Colon (tissue), 2 donors: ENCODE results near the gene ANO2.

Experiments used
- FAIRE-seq: peaks from 2 replicates; lab custom pipeline; 2012; peaks lifted over from hg19 to GRCh38; lab: Jason Lieb, UNC
- donor health status: control.
- donor health status: control.

Gene ANO2

GRCh38 chr12:5777451-5777850 is 167.6 kb downstream of the ANO2 start:
- no peak for FAIRE-seq

- FAIRE-seq, result no peak
Observed at GRCh38 chr12:5776091-5776490, 169.0 kb downstream of the ANO2 start.

DNA sequence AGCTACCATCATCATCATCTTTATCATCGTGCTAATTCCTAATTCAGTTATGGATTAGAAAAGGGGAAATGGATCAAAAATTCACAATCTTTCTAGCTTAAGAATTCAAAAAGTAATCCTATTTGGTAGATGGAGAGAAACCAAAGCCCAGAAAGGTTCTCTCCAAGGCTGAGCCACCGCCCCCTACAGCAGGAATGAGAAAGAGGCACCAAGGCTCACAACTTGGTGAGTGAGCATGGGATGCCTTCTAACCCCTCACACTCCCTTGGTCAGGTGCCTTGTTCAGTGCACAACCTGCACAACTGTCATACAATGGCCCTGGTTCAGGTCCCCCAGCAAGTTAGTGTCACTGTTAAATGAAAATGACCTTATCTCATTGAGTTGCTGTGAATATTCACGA is 171.5 kb downstream of the ANO2 start:
- no peak for FAIRE-seq

DNA sequence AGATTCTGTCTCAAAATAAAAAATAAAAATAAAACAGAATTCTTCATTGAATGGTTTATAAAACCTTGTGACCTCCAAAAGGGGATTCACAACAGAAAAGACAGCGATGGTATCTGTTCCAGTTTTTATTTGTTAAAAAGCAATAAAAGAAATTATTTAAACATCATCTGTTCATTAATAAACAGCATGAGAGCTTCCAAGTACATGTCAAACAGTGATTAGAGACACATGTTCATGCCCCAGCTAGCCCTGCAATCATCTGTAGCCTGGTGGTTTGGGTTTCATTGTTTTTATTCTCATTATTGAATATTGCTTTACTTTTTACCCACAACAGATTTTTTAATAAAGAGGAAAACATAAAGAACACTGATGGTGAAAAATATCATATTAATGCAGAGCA is 173.3 kb downstream of the ANO2 start:
- no peak for FAIRE-seq

DNA sequence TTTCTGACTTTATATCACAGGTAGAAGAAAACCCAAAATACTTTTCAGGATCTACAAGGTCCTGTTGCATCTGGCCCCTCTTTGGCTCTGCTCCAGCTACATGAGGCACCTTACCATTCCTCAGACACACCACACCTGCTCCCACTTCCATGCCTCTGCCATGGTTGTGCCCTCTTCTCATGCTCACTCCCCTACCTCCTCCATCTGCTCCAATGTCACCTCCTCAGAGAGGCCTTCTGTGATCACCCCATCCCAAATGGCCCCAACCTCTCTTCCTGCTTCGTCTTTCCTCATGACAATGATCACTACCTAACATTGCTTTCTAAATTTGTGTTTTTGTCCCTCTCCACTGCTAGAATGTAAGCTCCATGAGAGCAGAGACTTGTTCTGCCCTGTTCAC is 174.3 kb downstream of the ANO2 start:
- no peak for FAIRE-seq

DNA sequence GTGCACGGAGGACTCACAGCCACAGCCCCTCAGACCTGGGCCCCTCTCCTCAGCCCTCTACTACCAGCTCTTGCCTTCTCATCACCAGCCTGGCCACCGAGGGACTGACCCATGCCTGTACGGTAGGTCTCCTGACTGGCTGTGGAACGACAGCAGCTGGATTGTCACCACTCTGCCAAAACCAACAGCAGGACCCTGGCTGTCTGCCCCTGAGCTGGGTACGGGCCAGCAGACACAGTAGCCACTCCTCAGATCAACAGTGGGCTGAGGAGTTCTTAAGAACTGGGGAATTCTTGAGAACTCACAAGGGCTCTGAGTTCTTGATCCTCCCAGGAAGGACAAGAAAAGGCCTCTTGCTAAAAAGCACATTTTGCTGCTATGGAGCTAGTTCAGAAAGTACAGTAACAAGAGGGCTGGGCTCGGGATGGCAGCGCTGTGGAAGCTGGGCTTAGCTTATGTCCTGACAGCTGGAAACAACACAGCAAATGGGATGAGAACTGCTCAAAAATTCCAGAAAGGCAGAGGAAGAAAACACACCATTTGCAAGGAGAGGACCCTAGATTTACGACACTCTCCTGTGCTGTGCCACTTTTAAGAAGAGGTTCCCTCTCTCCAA is 176.4 kb downstream of the ANO2 start:
- FAIRE-seq, result no peak

DNA sequence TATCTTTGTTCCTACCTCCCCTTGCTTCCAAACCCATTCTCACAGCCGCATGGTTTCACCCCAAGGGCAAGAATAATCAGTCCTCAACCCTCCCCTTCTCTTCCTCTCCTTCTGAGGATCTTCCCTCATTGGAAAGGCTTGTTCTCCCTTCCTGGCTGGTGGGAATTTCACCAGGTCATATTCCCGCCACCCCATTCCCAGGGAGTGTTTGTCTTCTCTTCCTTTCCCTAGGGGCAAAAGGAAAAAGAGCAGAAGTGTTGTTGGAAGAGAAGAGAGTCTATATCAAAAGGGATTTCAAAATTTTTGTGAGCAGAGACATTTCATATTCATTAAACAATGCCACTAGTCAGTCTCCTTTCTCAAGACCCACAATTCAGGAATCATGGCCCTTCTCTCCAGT is 176.9 kb downstream of the ANO2 start:
- FAIRE-seq, result no peak

GRCh38 chr12:5758347-5758746 is 186.7 kb downstream of the ANO2 start:
- FAIRE-seq, result no peak

- FAIRE-seq, result no peak
Observed at GRCh38 chr12:5756338-5756842, 188.7 kb downstream of the ANO2 start.

- FAIRE-seq, result no peak
Observed at GRCh38 chr12:5748027-5748426, 197.0 kb downstream of the ANO2 start.

DNA sequence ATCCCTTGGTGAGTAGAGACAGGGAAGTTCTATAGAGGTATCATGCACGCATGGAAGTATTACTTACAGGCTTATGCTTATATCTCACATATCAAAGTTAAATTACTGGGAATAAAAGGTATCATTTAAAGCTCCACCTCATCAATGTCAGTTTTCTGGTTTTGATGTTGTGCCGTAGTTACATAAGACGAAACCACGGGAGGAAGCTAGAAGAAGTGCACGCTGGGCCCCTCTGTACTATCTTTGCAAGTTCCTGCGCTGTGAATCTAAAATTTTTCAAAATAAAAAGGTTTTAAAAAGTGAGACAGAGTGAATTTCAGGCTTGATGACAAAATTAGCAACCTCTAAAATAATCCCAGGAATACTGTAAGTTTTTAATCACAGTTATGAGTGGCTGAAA is 198.1 kb downstream of the ANO2 start:
- FAIRE-seq, result no peak

GRCh38 chr12:5746036-5746908 is 198.8 kb downstream of the ANO2 start:
- no peak for FAIRE-seq

DNA sequence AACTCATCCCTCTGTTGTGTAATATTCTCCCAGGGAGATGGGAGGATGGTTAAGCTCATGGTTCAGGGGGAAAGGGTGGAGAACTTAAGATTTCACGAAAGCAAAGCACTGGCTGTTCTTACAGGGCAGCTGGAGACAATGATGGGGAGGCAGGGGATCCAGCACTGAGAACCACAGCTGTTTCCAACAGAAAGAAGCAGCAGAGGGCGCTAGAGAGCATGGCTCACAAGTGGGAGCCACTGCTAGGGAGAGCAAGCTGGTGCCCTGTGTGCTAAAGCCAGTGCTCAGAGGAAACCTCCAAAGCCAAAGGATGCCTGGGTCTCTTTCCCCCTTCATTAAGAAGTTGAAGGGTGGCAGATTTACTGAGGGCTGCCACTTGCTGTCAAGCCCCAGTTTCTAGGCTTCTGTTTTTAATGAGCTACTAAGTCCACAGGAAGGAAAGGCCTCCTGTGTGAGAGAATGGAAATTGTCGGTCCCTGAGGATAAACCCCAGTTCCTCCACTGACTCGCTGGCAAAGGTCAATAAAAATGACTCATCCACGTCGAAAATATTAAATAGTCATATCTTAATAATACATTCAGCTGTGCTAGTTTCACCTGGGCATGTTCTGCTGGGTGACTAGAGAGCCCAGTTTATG is 199.7 kb downstream of the ANO2 start:
- FAIRE-seq, result no peak

DNA sequence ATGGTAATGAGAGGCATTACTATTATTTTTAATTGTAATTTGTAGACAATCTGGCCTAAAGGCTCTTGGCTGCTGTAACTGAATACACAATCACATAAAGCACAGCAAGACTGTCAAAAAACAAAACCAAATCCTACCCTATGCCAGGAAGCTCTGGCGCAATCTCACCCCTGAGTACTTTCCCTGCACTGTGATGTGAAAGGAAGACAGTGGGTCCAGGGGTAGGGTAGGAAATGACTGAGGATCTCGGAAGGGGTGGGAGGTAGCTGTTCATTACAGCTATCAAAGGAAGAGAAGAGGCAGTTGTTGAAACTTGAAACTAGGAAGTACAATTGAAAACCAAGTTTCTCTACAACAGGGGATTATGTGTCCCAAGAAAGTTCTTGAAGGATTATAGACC is 202.8 kb downstream of the ANO2 start:
- FAIRE-seq, result no peak

- FAIRE-seq, result no peak
Observed at GRCh38 chr12:5739917-5740316, 205.1 kb downstream of the ANO2 start.

- no peak for FAIRE-seq
Observed at GRCh38 chr12:5737778-5738177, 207.3 kb downstream of the ANO2 start.

DNA sequence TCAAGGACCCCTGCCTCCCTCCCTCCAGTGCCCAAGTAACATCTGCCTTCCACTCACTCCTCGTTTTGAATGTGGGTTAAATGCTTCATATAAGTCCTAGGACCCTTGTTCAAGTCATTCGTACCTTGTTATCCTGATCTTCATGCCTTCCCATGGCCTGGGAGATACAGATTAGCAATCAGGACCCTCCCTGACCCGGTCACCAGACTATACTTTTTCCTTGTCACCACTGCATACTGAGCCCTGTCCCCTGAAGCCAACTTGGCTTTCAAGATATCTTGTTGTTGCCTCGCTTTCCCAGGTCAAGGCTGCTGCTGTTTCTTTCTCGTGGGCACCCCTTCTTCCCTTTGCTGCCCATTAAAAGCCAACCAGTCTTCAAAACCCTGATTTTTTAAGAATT is 208.5 kb downstream of the ANO2 start:
- no peak for FAIRE-seq

DNA sequence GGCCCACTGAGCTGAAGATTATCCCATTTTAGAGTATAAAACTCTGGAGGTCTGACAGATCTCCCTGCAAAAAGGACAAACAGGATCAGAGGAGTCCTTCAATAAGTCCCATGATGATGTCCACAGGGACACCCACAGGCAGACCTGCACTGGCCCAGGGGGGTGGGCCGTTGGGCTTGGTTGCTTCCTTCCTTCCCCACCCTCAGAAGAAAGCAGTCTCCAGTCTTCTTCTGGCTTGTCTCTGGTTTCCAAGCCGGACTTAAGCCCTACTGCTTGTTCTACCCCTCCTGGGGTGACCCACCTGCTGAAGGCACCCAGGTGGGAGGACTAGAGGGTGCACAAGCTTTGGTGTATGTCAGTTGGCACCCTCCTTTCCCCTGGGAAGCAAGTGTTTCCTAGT is 209.0 kb downstream of the ANO2 start:
- no peak for FAIRE-seq

DNA sequence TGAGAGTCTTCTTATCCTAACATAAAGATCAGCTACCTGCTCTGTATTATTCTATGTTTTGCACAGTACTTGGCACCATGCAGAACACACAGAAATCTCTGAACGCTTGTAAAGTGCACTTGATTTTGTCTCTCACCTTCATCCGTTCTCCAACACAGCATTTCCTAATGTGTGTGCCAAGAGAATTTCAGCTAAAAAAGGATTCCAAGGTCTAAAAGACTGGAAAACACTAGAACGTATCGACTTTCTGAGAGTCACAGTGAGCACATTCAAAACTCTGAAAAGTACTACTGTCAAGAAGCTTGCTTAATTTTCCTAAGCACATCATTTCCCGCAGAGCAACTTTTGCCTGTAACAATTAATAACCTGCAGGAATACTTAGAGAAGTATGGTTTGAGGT is 211.1 kb downstream of the ANO2 start:
- FAIRE-seq, result no peak

DNA sequence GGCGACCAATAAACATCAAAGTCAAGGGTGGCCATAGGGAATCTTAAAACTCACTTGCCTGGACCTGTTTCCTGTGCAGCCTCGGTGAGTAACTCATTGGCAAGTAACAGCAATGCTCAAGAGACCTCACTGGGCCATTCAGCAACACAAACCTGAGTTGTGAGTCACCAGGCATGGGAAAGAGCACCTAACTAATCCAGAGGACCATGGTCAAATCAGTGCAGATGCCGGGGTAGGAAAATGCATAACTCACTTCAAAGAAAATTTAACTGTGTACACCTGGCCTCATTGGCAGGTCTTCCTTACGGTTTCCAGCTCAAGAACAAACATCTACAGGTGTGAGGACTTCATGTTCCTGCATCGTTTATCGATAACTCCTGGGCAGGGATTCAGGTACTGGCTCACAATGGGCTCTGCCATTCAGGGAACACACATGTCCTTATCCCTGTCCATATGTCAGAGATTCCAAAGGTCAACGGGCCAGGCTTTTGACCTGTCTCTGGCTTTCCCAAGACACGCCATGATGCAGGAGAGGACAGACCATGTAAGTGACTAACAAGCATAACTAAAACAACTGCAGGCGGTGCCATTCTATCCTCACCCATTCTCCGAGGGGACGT is 211.8 kb downstream of the ANO2 start:
- FAIRE-seq, result no peak

DNA sequence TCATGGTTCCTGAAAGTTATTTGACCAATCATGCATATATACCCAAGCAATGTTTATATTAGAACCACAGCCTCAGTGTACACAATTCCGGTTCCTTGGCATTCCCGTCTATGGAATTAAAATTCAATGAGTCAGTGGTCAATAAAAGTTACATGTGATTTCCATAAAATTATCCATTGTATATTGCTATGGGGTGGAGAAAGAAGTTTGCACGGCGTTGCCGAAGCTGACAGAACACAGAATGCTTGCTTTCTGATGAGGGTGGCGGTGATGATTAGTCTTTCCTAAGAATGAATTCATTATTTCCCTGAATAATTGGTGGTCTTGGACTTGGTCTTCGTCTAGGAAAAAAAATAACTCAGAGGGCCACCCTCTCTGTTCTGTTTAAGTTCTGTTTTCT is 214.1 kb downstream of the ANO2 start:
- no peak for FAIRE-seq

DNA sequence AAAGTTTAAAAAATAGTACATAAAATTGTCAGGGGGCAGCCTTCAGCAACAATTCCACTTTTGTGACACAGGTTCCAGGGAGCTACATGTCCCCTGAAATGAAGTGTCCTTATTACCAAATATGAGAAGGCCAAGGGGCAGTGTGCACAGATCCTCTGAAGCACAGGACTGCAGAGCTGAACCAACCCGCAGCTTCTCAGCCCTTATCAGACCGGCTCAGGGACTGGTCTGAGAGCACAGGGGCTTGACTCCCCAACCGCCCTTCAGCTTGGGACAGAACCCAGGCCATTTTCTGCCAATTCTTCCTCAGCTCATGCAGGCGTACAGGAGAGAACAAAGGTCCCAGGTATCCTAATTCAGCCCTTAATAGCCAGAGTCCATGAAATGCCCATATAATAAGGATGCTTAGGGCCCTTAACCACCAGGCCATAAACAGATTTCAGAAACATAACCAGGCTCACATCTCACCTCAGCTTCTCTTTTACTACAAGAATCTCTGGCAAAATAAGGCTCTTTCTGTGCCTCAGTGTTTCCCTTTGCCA is 221.3 kb downstream of the ANO2 start:
- no peak for FAIRE-seq

GRCh38 chr12:5723071-5723470 is 222.0 kb downstream of the ANO2 start:
- no peak for FAIRE-seq
